Hematopoietic multipotent progenitor cell treated with erythropoietin and hydrocortisone succinate and interleukin-3 and kit ligand, for 4 days (in vitro differentiated cells): Measurements from ENCODE around the gene WASF2.
A peak's percentile ranks its signal among the peaks of the same experiment; 100 is the strongest.
"Not testable (repeated sequence)": the region's sequence is repeated elsewhere in the genome, so short reads cannot be mapped to it uniquely, and the experiment has no call there.

ENCODE experiments used
- DNase-seq: peaks from one replicate; pipeline ENCODE4 v3.0.0-alpha.2; 2015

The WASF2 gene

DNA sequence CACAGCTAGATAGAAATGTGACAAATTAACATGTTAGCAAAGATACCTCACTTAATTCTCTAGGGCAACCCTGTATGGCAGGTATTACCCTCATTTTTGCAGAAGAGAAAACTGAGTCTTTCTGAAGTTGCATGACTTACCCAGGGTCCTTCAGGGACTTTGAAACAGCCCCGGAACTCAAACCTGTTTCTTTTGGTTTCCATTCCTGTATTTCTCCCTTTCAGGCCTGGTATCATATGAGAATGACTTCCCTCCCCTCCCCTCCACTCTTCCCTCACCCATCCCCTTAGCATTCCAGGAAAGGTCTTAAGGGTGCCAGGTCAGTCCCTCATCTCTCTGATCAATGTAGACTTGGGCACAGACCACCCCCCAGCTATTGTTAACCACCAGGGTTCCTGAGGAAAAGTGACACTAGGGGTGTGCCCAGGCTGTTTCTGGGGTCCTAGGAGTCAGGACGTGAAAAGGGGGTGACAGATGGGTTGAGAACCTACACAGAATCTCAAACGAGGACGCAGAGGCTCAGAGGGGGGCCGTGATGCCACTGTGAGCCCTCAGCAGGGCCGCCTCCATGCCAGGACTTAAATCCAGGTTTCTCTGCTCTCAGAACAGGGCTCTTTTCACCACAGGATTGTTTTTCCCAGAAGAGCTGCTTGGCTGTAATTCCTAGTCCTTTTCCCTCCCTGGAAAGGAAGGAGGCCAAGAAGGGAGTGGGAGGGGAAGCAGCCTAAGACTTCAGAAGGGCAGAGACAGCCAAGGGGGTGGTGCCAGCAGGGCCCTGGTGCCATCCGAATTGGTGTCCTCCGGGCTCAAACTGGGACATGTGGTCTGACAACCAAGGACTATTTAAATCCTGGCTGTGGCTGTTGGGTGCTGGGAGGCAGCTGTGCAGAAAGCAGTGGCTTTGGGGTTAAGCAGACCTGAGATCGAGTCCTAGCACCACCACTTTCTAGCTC lies 2.1 kb upstream of the WASF2 start:
- no peak for DNase-seq

DNA sequence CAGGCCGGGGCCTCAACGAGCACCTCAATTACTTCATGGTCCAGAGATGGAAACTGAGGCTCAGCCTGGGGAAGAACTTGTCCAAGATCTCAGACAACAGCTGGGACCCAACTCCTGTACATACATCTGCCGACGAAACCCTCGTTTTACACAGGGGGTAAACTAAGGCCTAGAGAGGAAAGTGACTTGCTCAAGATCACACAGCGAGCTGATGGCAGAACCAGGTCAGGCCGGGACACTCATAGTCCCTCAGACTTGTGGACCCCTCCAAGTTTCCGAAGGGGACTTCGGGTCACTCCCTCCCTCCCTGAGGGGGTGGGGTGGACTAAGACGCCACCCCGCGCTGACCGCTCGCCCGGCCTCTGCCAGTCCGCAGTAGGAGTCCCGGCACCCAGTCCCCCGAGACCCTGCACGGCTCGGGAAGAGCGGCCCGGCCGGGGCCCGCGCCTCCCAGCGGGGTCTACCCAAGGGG lies 430 bp downstream of the WASF2 start:
- DNase-seq: peak; percentile 58

DNA sequence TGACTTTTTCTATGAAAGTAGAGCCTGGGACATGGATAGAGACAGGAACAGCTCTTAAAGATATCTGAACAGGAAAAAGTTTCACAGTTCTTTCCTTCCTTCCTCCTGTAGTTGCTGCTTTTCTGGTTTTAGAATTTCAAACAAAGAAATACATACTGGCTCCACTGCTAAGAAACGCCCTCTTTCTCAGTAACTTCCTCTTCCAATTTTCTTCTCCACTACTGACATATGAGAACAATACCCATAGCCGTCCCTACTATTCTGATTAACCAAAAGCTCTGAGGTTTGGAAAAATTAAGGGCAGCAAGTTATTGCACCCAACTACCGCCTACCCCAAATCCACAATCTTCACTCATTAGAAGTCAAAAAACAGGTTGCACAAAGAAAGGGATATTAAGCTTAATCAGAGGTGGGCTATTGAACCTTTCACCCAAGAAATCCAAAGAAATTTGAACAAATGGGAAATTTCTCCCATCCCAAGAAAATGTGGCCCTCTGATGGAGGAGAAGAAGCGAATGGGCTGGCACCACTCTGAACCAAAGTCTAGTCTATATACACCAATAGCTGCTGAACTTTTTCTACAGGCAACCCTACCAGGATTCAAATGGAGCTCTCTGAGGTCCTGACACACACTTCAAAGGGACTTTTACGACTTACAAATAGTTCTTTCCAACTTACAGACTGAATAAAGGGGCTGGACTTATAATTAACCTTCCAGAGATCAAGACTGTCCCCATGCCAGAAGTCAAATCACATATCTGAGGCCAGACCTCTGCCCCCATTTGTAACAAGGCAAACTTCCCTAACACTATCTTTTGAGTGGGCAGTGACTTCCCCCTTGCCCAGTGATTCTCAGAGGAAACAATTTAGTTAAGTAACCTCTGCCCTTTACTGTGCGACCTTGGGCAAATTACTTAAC lies 1.7 kb downstream of the WASF2 start:
- peak; percentile 81 for DNase-seq

DNA sequence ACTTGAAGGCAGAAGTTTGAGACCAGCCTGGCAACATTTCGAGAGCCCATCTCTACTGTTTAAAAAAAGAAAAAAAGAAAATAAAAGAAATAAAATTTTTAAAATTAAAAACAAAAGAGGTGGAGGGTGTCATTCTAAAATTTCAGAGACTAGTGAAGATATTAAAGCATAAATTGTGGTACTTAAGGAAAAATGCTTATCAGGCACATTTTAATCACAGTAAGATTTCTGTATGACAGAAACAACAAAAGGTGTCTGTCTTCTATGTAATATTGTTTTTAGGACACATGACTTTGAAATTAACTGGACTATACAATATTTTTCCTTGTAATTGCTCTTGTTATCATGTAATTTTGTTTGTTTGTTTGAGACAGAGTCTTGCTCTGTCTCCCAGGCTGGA lies 4.6 kb downstream of the WASF2 start:
- no peak for DNase-seq

DNA sequence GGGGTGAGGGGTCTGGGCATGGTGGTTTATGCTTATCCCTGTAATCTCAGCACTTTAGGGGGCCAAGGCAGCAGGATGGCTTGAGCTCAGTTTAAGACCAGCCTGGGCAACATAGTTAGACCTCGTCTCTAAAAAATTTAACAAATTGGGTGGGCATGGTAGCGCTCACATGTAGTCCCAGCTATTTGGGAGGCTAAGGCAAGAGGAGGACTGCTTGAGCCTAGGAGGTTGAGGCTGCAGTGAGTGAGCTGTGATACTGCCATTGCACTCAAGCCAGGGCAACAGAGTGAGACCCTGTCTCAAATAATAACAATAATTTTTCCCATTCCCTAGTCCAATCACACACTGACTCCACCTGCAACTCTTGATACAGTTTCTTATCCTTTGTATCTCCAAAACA lies 6.3 kb downstream of the WASF2 start:
- DNase-seq: no peak

DNA sequence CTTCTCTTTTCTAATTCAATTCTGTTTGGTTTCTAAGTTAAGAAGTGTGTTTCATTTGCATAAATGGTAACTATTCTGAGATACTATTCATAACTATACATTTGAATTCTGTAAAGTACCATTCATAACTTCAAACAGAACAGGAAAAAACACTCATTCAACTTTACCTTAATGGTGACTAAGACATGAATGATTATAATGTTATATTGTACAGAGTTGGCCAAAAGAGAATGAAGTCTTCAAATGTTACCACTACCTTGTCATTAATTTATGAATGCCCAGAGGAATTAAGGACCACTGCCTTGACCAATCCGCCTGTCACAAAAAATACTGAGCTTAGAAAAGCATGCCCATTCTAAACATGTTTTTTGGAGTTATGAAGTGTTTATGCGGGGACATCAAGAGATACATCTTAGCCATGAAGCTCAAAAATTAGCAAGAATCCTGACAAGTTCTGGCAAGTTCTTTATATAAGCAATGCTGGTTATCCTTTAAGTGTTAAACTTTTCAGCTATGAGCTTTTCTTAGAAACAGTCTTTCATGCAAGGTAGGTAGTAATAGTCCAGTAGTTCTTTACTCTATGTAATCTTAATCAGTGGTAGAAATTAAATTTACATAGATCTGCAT lies 7.9 kb downstream of the WASF2 start:
- DNase-seq: no peak

DNA sequence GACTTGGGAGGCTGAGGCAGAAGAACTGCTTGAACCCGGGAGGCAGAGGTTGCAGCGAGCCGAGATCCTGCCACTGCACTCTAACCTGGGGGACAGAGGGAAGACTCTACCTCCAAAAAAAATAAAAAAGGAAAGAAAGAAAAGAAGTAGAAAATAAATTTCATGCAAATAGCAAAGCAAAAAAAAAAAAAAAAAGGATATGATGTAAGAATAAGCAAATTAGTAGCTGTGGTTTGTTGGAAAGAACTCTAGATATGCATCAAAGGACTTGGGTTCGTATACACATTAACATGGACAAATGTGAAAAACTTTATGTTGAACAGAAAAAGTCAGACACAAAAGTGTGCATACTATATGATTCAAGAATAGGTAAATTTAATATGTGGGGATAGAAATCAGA lies 11.9 kb downstream of the WASF2 start:
- peak; percentile 46 for DNase-seq

DNA sequence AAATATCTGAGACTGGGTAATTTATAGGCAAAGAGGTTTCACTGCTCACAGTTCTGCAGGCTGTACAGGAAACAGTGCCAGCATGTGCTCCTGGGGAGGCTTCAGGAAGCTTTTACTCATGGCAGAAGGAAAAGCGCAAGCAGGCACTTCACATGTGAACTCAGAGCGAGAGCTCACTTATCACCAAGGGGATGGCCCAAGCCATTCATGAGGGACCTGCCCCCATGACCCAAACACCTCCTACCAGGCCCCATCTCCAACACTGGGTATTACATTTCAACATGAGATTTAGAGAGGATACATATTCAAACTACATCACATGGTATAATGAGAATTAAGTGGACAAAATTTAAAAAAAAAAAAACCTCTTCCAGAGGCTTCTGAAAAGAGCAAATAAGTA lies 13.7 kb downstream of the WASF2 start:
- no peak for DNase-seq

DNA sequence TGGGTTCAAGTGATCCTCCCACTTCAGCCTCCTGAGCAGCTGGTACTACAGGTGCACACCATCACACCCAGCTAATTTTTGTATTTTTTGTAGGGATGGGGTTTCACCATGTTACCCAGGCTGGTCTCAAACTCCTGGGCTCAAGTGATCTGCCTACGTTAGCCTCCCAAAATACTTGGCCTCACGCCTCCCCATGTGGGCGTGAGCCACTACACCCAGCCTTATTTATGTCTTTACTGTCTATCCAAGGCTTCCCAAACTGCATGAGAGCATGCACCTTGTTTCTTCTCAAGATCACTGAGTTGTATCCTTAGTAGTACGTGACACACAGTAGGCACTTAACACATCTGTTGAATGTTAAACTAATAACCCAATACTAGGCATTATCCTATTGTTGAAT lies 14.2 kb downstream of the WASF2 start:
- DNase-seq: no peak

DNA sequence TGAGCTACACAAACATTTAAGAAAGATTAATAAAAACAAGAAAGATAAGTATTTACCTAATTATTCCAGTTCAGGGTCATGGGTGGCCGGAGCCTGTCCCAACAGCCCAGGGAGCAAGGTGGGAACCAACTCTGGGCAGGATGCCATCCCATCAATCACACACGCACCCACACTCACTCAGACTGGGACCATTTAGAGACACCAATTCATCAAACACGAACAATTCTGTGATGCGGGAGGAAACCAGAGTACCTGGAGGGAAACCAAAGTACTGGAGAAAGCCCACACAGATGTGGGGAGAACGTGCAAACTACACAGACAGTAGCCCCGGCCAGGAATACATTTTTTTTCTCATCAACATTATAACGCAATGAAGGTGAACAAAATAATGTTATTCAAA lies 16.2 kb downstream of the WASF2 start:
- DNase-seq: no peak

DNA sequence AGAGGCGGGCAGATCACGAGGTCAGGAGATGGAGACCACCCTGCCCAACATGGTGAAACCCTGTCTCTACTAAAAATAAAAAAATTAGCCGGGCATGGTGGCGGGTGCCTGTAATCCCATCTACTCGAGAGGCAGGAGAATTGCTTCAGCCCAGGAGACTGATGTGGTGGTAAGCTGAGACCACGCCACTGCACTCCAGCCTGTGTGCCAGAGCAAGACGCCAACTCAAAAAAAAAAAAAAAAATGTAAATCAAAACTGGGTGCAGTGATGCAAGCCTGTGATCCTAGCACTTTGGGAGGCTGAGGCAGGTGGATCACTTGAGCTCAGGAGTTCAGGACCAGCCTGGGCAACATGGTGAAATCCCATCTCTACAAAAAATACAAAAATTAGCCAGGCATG lies 17.9 kb downstream of the WASF2 start:
- not testable (repeated sequence) for DNase-seq

DNA sequence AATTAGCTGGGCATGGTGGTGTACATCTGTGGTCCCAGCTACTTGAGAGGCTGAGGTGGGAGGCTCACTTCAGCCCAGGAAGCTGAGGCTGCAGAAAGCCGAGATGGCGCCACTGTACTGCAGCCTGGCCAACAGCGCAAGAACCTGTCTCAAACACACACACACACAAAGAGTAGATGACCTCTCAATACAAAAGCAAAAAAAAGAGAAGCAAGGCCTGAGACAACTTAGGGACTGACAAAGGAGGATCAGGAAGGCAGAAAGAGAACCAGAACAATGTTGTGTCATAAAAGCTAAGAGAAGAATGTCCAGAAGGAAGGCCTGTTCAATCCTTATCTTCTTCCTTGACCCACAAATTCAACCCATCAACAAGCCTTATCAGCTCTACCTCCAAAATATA lies 18.5 kb downstream of the WASF2 start:
- no peak for DNase-seq

DNA sequence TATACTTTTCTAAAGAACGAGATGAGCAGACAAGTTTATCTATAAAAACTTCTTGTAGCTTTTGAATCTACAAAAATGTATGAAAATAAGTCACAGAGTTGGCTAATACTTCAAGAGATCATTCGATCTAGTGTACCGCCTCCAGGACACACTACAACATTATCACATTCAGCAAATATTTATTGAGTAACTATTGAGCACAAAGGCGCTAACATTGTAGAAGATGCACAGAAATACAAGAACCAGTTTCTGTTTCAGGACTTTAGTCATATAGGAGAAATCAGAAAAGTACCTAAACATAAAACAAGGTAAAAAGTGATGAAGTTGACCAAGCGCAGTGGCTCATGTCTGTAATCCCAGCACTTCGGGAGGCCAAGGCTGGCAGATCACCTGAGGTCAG lies 20.6 kb downstream of the WASF2 start:
- DNase-seq: no peak

DNA sequence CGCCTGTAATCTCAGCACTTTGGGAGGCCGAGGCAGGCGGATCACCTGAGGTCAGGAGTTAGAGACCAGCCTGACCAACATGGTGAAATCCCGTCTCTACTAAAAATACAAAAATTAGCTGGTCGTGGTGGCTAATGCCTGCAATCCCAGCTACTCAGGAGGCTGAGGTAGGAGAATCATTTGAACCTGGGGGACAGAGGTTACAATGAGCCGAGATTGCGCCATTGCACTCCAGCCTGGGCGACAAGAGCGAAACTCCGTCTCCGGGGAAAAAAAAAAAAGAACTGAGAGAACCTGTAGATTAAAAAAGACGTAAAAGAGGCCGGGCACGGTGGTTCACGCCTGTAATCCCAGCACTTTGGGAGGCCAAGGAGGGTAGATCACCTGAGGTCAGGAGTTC lies 21.6 kb downstream of the WASF2 start:
- not testable (repeated sequence) for DNase-seq

DNA sequence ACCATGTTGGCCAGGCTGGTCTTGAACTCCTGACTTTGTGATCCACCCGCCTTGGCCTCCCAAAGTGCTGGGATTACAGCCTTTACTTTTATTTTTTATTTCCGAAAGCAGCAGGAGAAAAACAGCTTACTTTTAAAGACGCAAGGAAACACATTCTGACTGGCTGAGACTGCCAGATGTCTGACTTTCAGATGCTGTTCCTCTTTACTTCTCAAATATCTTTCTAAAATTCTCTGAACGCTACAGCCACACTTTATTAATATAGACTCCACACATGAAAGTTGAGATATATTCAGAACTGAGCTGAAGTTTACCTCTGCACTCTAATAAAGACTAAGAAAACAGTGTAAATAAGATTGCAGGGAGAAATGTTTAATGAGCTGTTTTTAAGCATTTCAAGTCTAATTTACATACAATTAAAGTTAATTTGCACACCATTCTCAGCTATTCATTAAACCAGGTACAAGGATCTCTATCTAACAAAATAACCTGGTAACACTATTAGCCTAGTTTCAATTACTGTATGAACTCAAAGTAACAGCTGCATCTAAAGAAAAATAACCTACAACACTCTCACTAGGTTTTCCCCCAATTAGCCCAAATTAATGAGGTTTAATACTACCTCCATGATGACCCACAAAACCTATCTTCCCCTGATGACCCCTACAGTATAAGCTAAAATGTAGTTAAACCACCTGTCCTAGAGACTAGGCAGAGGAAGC lies 24.9 kb downstream of the WASF2 start:
- DNase-seq: no peak

DNA sequence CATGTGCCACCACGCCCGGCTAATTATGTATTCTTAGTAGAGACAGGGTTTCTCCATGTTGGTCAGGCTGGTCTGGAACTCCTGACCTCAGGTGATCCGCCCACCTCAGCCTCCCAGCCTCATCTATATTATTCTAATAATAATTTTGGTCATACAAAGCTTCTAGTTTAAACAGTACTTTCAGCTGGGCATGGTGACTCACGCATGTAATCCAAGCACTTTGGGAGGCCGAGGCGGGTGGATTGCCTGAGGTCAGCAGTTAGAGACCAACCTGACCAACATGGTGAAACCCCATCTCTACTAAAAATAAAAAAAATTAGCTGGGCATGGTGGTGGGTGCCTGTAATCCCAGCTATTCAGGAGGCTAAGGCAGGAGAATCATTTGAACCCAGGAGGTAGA lies 26.1 kb downstream of the WASF2 start:
- DNase-seq: not testable (repeated sequence)

DNA sequence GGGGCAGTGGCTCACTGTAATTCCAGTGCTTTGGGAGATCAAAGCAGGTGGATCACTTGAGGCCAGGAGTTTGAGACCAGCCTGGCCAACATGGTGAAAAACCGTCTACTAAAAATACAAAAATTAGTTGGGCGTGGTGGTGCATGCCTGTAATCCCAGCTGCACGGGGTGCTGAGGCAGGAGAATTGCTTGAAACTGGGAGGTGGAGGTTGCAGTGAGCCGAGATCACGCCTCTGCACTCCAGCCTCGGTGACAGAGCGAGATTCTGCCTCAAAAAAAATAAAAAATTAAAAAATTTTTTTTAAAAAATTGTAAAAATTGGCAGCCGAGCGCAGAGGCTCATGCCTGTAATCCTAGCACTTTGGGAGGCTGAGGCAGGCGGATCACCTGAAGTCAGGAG lies 31.4 kb downstream of the WASF2 start:
- DNase-seq: not testable (repeated sequence)

DNA sequence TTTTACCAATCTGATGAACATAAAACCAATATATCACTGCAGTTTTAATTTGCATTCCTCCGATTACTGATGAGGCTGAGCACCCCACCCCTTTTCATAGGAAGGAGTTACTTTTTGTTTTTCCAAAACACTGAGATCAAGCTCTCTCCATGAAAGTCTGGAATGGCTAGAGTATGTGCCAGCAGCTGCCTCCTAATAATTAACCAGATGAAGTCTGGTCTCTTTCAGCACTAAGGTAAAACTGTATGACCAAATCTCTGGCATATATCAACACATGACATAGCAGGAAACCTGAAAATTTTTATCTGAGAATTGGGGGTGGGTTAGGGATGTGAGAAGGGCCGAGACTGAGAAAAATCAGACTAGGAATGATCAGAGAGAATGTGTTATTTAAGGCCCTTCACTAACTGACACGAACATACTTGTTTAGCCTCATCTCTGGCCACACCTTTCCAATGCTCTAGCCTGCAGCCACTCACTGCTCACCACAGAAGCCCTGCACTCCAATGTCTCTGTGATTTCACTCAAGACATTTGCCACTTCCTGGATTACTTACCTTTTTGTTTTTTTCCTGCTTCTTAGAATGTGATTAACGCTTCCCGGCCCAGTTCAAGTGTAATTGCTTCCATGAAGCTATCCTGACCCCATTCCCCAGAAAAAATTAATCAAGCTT lies 34.7 kb downstream of the WASF2 start:
- DNase-seq: peak; percentile 40

DNA sequence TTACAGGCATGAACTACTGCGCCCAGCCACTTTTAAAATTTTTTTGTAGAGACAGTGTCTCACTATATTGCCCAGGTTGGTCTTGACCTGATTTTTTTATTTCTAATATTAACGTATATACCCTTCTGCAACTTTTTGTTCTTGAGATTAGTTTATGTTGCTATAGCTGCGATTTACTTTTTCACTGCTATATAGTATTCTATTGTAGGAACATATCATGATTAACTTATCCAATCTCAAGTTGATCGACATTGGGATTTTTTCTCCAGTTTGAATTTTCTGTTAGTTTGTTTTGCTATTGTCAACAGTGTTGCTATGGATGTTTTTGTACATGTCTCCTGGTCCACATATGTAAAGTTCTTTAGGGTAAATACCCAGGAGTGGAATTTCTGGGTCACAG lies 35.4 kb downstream of the WASF2 start:
- no peak for DNase-seq

DNA sequence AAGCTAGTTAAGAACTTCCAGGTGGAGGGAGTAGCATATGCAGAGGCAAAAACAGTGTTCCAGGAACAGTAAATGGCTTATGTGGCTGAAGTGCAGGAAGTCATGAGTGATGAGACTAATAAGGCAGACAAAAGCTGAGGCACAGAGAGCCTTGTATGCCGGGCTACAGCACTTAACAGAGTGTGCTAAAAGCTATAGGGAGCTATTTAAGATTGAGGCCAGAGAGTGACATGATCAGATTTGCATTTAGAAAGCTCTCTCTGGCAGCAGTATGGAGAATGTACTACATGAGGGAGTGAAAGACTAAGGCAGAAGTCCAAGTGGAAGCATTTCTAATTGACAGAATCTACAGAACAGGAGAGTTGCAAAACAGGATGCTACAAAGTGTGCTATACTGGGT lies 38.6 kb downstream of the WASF2 start:
- DNase-seq: no peak

DNA sequence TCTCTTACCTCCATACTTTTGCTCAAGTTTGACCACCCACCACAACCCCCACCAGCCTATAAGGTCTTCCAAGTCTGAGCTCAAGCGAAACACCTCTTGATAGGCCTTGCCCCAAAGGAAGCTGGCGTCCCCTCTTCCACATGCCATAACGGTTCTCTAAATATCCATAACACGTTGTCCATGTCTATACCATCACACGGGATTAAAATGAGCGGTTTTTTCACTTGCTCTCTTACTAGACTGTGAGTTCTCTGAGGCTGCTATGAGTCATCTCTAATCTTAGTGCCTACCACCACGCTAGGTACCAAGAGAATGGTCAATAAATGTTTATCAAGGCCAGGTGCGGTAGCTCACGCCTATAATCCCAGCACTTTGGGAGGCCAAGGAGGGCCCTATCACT lies 41.0 kb downstream of the WASF2 start:
- no peak for DNase-seq

DNA sequence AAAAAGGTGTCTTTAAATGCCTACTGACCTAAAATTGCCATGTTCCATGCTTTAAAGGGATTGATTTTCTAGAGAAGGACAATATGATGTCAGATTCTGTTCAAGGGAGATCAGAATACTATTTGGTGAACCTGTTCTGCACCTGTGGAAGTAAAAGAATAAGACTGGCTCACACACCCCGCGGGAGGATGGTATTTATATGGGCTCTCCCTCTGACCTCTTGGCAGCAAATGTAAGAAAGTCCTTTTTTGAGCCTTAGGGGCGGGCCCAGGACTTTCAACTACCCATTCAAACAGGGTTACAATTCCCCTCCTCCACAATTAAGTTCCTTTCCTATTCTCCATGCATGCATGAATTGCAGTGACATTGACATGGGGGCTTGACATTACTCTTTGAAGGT lies 42.1 kb downstream of the WASF2 start:
- no peak for DNase-seq
